ENCODE data around the gene CDC42EP4.

GRCh38 chr17:73297934-73298861 is 13.6 kb downstream of the CDC42EP4 start:
- TF ChIP-seq, protein P1, sequence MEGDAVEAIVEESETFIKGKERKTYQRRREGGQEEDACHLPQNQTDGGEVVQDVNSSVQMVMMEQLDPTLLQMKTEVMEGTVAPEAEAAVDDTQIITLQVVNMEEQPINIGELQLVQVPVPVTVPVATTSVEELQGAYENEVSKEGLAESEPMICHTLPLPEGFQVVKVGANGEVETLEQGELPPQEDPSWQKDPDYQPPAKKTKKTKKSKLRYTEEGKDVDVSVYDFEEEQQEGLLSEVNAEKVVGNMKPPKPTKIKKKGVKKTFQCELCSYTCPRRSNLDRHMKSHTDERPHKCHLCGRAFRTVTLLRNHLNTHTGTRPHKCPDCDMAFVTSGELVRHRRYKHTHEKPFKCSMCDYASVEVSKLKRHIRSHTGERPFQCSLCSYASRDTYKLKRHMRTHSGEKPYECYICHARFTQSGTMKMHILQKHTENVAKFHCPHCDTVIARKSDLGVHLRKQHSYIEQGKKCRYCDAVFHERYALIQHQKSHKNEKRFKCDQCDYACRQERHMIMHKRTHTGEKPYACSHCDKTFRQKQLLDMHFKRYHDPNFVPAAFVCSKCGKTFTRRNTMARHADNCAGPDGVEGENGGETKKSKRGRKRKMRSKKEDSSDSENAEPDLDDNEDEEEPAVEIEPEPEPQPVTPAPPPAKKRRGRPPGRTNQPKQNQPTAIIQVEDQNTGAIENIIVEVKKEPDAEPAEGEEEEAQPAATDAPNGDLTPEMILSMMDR (conservative IDR thresholded peaks at IDR 0.05) = no peak
- TF ChIP-seq ZFX (IDR thresholded peaks at IDR 0.05) = no peak
